Caco-2 (cell line): ENCODE data around the gene PLCXD1. TPM values are rescaled to one million over a fixed set of nuclear protein-coding genes. Genes with fewer than 3 reads are reported as not detected.
"Not testable (repeated sequence)": the region's sequence is repeated elsewhere in the genome, so short reads cannot be mapped to it uniquely, and the experiment has no call there.

ENCODE experiments used
- BruUV-seq: library from RNA; stranded (reverse); fragments of 400-500 nt; replicated peaks from 2 replicates; lab custom pipeline; 2021; lab: Mats Ljungman, UMichigan
- CTCF ChIA-PET: fragments of 300-600 bp; sonication (Branson Sonifier 250); formaldehyde crosslinking; loops from one replicate; lab custom pipeline; 2022; ENCODE audit warnings: antibody characterized with exemption; lab: Charles Lee
- POLR2A ChIA-PET: fragments of 300-600 bp; sonication (Branson Sonifier 250); formaldehyde crosslinking; loops from one replicate; lab custom pipeline; 2022; ENCODE audit warnings: antibody characterized with exemption; lab: Charles Lee
- DNase-seq, 2 experiments: peaks; one replicate each; pipeline versions ENCODE4 v3.0.0 to v3.0.0-alpha.2; 2020 to 2022
- H3K27me3 ChIP-seq: replicated peaks from 2 replicates; pipeline ENCODE4 v1.6.0; 2011; ENCODE audit warnings: low read length; ENCODE audit not compliant: control insufficient read depth, insufficient read depth
- H3K36me3 ChIP-seq: 2 replicates; pipeline ENCODE4 v1.5.1; 2011; ENCODE audit warnings: low read length; ENCODE audit not compliant: control insufficient read depth, insufficient read depth
- H3K4me1 ChIP-seq: fragments of 250-450 bp; sonication (Bioruptor Pico); 2 replicates; pipeline ENCODE4 v1.5.1; 2020; ENCODE audit warnings: mild to moderate bottlenecking
- H3K4me3 ChIP-seq: 2 replicates; pipeline ENCODE4 v1.5.1; 2011; ENCODE audit warnings: low read depth, mild to moderate bottlenecking, control low read depth, low read length
- H3K9me3 ChIP-seq: fragments of 250-450 bp; sonication (Bioruptor Pico); 2 replicates; pipeline ENCODE4 v1.5.1; 2020; ENCODE audit warnings: mild to moderate bottlenecking, moderate library complexity
- H3K27ac Mint-ChIP-seq: one replicate; pipeline ENCODE4 v1.8.0; 2022; ENCODE audit warnings: mixed read lengths; ENCODE audit not compliant: unreplicated experiment
- H3K27me3 Mint-ChIP-seq: one replicate; pipeline ENCODE4 v1.8.0; 2022; ENCODE audit warnings: mixed read lengths; ENCODE audit not compliant: insufficient read depth, unreplicated experiment
- H3K36me3 Mint-ChIP-seq: one replicate; pipeline ENCODE4 v1.8.0; 2022; ENCODE audit warnings: mild to moderate bottlenecking, mixed read lengths; ENCODE audit not compliant: insufficient read depth, unreplicated experiment
- H3K4me1 Mint-ChIP-seq: one replicate; pipeline ENCODE4 v1.8.0; 2022; ENCODE audit warnings: low read depth, mixed read lengths; ENCODE audit not compliant: unreplicated experiment
- H3K4me3 Mint-ChIP-seq: one replicate; pipeline ENCODE4 v1.8.0; 2022; ENCODE audit warnings: mild to moderate bottlenecking, moderate library complexity, mixed read lengths; ENCODE audit not compliant: unreplicated experiment
- H3K9me3 Mint-ChIP-seq: one replicate; pipeline ENCODE4 v1.8.0; 2022; ENCODE audit warnings: mixed read lengths; ENCODE audit not compliant: unreplicated experiment
- CTCF ChIP-seq, 2 experiments: fragments of 200-600 bp in 1 of 2; IDR thresholded peaks; 1 replicate in 1 of 2; 2 replicates in 1 of 2; pipeline versions ENCODE4 v1.5.1 to v1.8.0; 2011 to 2022; ENCODE audit warnings: antibody characterized with exemption in 1 of 2, control low read depth in 1 of 2, inconsistent platforms in 1 of 2, low read depth in 1 of 2, low read length in 1 of 2, mild to moderate bottlenecking in 1 of 2, moderate library complexity in 1 of 2; ENCODE audit not compliant: insufficient read depth in 1 of 2, severe bottlenecking in 1 of 2, unreplicated experiment in 1 of 2
- intact Hi-C: fragments of 100-400 bp; cut with micrococcal nuclease; formaldehyde crosslinking; loops from one replicate; pipeline ENCODE4 v1.10.0; 2022; ENCODE audit not compliant: unreplicated experiment
- total RNA-seq: library from RNA; stranded (reverse); gene quantifications from 2 replicates; pipeline ENCODE4 v1.2.3, GENCODE V29; 2022

Gene PLCXD1
- total RNA-seq, 1 experiment from 2014 or later = 53.9 TPM

- H3K36me3 ChIP-seq = no peaks in the 10 kb centered on the region
- TF ChIP-seq CTCF (IDR thresholded peaks at IDR 0.05; ENCODE audit: insufficient read depth in 1 of 2, low read depth in 1 of 2, low read length in 1 of 2, severe bottlenecking in 1 of 2, unreplicated experiment in 1 of 2) = no peak
- no TSS peak for BruUV-seq
- H3K27me3 Mint-ChIP-seq = no peaks in the 10 kb centered on the region
- no peak for DNase-seq
- CTCF ChIA-PET = no interaction called here
- H3K9me3 Mint-ChIP-seq = no peaks in the 10 kb centered on the region
- no peaks in the 10 kb centered on the region for H3K4me1 ChIP-seq
- no peaks in the 10 kb centered on the region for H3K4me1 Mint-ChIP-seq
- no peak overlapping the region for H3K4me3 ChIP-seq
- no peaks in the 10 kb centered on the region for H3K9me3 ChIP-seq
- peaks cover 22% of the 10 kb centered on the region for H3K36me3 Mint-ChIP-seq
- intact Hi-C loops = no loop called here
- H3K27ac Mint-ChIP-seq = no peak overlapping the region
- H3K27me3 ChIP-seq = no peaks in the 10 kb centered on the region
- H3K4me3 Mint-ChIP-seq = no peak overlapping the region
- POLR2A ChIA-PET = no interaction called here
These were observed 68.5 kb downstream of the PLCXD1 start for GRCh38 chrX:349702-350101.

GRCh38 chrX:350148-350533 is 69.0 kb downstream of the PLCXD1 start:
- Histone ChIP-seq H3K27me3 (no peaks in the 10 kb centered on the region), H3K4me1 (no peaks in the 10 kb centered on the region), H3K4me3 (no peak overlapping the region), H3K36me3 (no peaks in the 10 kb centered on the region), H3K9me3 (no peaks in the 10 kb centered on the region)
- Mint-ChIP-seq H3K27me3 (no peaks in the 10 kb centered on the region), H3K4me1 (no peaks in the 10 kb centered on the region), H3K36me3 (peaks cover 20% of the 10 kb centered on the region), H3K27ac (no peak overlapping the region), H3K9me3 (no peaks in the 10 kb centered on the region), H3K4me3 (no peak overlapping the region)
- ChIA-PET CTCF (no interaction called here), POLR2A (no interaction called here)
- no peak for TF ChIP-seq CTCF (IDR thresholded peaks at IDR 0.05; ENCODE audit: insufficient read depth in 1 of 2, low read depth in 1 of 2, low read length in 1 of 2, severe bottlenecking in 1 of 2, unreplicated experiment in 1 of 2)
- no peak for DNase-seq
- no TSS peak for BruUV-seq
- intact Hi-C loops = no loop called here

GRCh38 chrX:350534-351323 is 69.5 kb downstream of the PLCXD1 start:
- Histone ChIP-seq H3K4me1 (no peaks in the 10 kb centered on the region), H3K4me3 (no peak overlapping the region), H3K27me3 (no peaks in the 10 kb centered on the region), H3K9me3 (no peaks in the 10 kb centered on the region), H3K36me3 (no peaks in the 10 kb centered on the region)
- TF ChIP-seq CTCF (IDR thresholded peaks at IDR 0.05; ENCODE audit: insufficient read depth in 1 of 2, low read depth in 1 of 2, low read length in 1 of 2, severe bottlenecking in 1 of 2, unreplicated experiment in 1 of 2) = no peak
- intact Hi-C loops = no loop called here
- CTCF ChIA-PET = no interaction called here
- H3K9me3 Mint-ChIP-seq = no peaks in the 10 kb centered on the region
- POLR2A ChIA-PET = no interaction called here
- peaks cover 23% of the 10 kb centered on the region for H3K36me3 Mint-ChIP-seq
- no peak overlapping the region for H3K4me3 Mint-ChIP-seq
- no peaks in the 10 kb centered on the region for H3K4me1 Mint-ChIP-seq
- H3K27me3 Mint-ChIP-seq = no peaks in the 10 kb centered on the region
- no peak overlapping the region for H3K27ac Mint-ChIP-seq
- no peak for DNase-seq
- BruUV-seq = no TSS peak

GRCh38 chrX:351324-351641 is 70.1 kb downstream of the PLCXD1 start:
- BruUV-seq, DNase-seq, H3K36me3 ChIP-seq, POLR2A ChIA-PET, CTCF ChIA-PET, H3K27me3 Mint-ChIP-seq, H3K9me3 ChIP-seq, H3K4me3 Mint-ChIP-seq, intact Hi-C loops, H3K4me1 ChIP-seq, H3K4me1 Mint-ChIP-seq, H3K9me3 Mint-ChIP-seq, H3K4me3 ChIP-seq, H3K27me3 ChIP-seq, H3K27ac Mint-ChIP-seq: not testable (repeated sequence)
- peaks cover 23% of the 10 kb centered on the region for H3K36me3 Mint-ChIP-seq
